Skin epidermis (tissue), 12 donors: Measurements from ENCODE around the gene C16orf90.

ENCODE experiments used
- H3K27ac ChIP-seq, 21 experiments: fragments of 200-600 bp; sonication (generic) in 11 of 21; one replicate each; pipeline ENCODE4 v1.5.0; 2020; ENCODE audit warnings: mild to moderate bottlenecking in 3 of 21, inconsistent platforms in 2 of 21, moderate library complexity in 2 of 21
- H3K4me3 ChIP-seq, 7 experiments: fragments of 200-600 bp; sonication (generic) in 2 of 7; one replicate each; pipeline ENCODE4 v1.5.0; 2020; ENCODE audit warnings: inconsistent platforms in 2 of 7, mild to moderate bottlenecking in 2 of 7, moderate library complexity in 1 of 7

The C16orf90 gene

DNA sequence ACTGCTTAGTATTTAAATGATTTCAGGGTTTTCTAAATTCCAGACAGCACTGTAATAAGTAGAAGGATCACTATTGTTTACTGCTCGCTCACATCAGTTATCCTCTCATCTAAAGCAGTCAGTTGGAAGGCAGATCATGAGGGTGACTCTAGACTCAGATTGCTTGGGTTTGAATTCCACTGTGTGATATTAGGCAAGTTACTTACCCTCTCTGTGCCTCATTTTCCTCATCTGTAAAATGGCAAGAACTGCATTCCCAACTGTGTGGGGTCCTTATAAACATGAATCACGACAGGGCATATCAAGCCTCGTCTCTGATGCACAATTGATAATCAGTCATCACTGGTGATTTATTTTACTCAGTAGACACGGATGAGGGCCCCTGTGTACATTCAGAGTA, 20.6 kb upstream of the C16orf90 start:
- Histone ChIP-seq H3K27ac (no peak overlapping the region), H3K4me3 (no peak overlapping the region)

DNA sequence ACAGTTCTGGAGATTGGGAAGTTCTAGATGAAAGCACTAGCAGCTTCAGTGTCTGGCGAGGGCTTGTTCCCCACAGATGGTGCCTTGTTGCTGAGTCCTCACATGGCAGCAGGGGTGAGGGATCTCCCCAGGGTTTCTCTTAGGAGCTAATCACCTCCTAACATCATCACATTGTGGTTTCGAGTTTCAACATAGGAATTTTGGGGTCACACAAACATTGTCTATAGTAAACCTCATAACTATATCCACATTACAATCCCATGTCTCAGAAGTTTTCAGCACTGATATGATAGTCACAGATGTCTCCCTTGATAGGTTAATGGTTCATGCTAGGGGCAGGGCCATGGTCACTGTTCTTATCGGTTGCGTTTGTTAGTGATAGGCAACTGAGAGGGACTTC, 19.3 kb upstream of the C16orf90 start:
- Histone ChIP-seq H3K27ac (peak overlapping the region in 1 of 21 experiments; percentile 2), H3K4me3 (no peak overlapping the region)

DNA sequence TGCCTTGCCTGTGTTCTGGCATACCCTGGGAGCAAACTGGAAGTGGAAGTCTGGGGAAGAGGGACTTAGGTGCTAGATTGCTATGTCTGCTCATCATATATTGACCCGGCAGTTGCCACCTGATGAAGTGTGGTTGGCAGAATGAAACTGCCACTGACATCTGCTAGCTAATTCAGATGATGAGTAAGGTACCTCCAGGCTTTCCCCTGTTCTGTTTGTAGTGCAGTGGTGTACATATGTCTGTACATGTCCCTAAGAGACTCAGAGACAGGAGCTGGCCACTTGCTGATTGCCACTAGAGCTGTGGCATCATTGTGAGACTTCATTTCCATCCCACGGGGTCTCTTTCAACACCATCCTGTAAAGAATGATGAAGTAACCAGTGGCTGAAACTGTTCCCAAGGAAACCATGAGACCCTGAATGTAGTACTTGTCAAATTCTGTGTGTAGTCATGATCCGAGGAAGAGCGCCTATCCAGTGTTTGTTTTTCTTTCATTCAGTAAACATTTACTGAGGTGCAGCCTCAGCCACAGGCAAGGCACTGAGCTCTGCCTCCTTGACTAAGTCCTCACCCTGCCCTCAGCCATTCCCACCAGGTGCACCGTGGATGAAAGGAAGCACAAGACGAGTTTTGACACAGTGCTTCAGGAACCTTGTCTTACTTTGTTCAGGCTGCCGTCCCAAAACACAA, 18.7 kb upstream of the C16orf90 start:
- peak overlapping the region in 1 of 21 experiments; percentile 2 for H3K27ac ChIP-seq
- no peak overlapping the region for H3K4me3 ChIP-seq

DNA sequence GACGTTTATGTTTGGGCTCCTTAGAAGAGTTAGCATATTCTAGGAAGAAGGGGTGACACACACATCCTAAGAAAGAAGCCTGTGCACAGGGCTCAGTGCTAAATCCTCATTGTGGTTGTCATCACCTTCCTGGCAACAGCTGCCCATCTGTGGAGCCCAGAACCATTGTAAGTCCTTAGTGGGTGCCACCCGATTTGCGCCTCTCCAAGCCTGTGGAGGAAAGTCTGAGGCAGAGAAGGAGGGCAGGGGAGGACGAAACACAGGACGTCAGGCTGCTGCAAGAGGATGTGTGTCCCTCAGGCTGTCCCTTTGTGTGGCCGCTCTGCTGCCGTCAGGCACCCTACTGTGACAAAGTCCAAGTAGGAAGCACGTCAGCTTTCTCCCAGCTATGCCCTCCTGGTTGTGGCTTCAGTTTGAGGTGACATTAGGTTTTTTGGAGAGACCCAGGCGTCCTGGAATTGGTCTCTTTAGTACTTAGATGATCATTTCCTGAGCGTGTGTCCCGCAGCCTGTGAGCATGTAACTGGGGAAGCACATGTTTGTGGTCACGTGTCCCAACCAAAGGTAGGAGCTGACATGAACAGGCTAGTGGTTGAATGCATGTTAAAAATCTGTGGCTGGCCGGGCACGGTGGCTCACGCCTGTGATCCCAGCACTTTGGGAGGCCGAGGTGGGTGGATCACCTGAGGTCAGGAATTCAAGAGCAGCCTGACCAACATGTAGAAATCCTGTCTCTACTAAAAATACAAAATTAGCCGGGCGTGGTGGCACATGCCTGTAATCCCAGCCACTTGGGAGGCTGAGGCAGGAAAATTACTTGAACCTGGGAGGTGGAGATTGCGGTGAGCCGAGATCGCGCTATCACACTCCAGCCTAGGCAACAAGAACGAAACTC, 16.2 kb upstream of the C16orf90 start:
- Histone ChIP-seq H3K27ac (no peak overlapping the region), H3K4me3 (no peak overlapping the region)

DNA sequence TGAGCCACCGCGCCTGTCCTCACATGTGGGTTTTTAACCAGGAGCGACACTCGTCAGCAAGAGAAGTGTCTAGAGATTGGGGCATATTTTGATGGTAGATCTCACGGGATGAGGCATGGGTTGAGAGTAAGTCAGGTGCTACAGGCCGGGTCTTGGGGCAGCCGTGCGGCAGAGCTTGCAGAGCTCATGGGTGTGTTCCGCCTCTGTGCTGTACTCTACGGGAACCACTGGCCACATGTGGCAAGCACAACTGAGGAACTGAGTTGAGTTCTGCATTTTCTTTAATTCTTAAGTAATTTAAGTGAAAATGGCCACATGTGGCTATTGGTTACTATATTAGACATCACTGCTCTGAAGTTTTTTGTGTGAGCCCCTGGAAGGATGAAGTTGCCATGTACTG, 15.1 kb upstream of the C16orf90 start:
- Histone ChIP-seq H3K27ac (peak overlapping the region in 1 of 21 experiments; percentile 49), H3K4me3 (no peak overlapping the region)

DNA sequence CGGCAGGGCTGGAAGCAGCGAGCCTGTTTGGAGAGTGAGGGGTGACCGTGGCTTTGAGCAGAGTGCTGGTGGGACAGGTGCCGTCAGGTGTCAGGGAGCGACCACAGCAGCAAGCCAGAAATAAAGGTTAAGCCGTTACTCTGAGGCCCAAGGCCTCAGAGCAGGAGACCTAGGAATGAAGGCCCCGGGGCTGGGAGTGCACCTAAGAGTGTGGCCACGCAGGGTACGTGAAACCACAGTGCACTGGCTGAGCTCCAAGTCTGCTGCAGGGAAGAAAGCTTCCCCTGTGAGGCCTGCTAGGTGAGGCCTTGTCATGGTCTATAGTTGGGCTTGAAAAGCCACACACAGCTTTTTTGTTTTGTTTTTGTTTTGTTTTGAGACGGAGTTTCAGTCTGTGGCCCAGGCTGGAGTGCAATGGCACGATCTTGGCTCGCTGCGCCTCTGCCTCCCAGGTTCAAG, 14.2 kb upstream of the C16orf90 start:
- no peak overlapping the region for H3K4me3 ChIP-seq
- H3K27ac ChIP-seq: peak overlapping the region in 4 of 21 experiments; percentile 47 to 68 (median 56)

DNA sequence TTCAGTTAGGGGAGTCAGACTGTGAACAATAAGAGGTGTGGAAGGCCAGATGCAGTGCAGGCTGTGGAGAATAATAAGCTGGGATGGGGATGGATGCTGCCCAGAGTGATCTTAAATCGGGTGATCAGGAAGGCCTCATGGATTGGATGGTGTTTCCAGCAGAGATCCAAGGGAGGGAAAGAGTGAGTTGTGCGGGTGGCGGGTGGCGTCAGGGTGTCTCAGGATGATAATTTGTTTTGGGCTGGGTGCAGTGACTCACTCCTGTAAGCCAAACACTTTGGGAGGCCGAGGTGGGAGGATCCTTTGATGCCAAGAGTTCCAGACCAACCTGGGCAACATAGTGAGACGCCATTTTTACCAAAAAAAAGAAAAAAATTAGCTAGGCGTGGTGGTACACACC, 13.4 kb upstream of the C16orf90 start:
- H3K27ac ChIP-seq: peak overlapping the region in 4 of 21 experiments; percentile 47 to 68 (median 56)
- H3K4me3 ChIP-seq: no peak overlapping the region

DNA sequence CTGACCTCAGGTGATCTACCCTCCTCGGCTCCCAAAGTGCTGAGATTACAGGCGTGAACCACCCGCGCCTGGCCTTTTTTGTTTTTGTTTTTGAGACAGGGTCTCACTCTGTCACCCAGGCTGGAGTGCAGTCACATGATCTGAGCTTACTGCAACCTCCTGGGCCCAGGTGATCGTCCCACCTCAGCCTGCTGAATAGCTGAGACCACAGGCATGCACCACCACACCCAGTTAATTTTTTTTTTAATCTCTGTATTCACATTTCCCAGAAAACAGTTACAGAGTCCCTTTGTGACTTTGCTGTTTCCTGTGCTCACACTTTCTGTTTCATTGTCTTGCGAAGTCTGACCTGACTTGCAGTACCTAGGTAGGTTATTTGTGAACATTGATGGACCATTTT, 8.2 kb upstream of the C16orf90 start:
- Histone ChIP-seq H3K27ac (peak overlapping the region in 7 of 21 experiments; percentile 1 to 79 (median 61)), H3K4me3 (no peak overlapping the region)

DNA sequence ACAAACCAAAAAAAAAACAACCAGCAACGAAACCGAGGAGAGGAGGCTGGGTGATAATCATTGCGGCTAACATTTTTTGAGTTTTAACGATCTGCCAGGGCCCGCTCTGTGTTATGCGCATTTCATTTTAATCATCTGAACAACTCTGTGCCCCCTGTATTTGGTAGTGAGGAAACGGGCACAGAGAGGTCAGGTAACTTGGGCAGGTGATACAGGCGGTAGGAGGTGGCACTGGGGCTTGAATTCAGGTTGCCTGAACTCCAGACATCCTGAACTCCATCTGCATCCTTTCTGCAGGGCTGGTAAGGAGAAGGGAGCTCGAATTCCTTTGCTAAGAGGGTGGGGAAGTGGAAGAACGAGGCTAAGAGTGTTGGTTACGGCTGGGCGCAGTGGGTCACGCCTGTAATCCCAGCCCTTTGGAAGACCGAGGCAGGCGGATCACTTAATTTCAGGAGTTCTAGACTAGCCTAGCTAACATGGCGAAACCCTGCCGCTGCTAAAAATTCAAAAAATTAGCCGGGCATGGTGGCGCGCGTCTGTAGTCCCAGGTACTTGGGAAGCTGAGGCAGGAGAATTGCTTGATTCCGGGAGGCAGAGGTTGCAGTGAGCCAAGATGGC, 6.6 kb upstream of the C16orf90 start:
- Histone ChIP-seq H3K27ac (peak overlapping the region in 7 of 21 experiments; percentile 64 to 84 (median 79)), H3K4me3 (peak overlapping the region; percentile 51 to 91 (median 60))

DNA sequence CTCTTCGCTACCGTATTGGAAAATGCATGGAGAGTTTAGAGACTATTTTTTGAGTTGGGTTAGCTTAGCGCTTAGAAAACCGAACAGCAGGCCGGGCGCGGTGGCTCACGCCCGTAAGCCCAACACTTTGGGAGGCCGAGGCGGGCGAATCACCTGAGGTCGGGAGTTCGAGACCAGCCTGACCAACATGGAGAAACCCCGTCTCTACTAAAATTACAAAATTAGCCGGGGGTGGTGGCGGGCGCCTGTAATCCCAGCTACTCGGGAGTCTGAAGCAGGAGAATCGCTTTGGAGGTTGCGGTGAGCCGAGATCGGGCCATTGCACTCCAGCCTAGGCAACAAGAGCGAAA, 6.1 kb upstream of the C16orf90 start:
- peak overlapping the region in 18 of 21 experiments; percentile 34 to 84 (median 70) for H3K27ac ChIP-seq
- peak overlapping the region; percentile 51 to 91 (median 60) for H3K4me3 ChIP-seq

DNA sequence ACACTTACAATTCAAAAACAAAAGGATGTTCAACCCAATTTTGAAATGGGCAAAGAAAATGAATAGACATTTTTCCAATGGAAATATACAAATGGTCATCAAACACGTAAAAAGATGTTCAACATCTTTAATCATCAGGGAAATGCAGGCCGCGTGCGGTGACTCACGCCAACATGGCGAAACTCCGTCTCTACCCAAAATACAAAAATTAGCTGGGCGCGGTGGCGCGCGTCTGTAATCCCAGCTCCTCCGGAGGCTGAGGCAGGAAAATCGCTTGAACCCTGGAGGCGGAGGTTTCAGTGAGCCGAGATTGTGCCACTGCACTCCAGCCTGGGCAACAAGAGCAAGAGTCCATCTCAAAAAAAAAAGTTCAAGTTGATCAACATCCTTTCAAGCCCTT, 3.7 kb upstream of the C16orf90 start:
- no peak overlapping the region for H3K4me3 ChIP-seq
- no peak overlapping the region for H3K27ac ChIP-seq

DNA sequence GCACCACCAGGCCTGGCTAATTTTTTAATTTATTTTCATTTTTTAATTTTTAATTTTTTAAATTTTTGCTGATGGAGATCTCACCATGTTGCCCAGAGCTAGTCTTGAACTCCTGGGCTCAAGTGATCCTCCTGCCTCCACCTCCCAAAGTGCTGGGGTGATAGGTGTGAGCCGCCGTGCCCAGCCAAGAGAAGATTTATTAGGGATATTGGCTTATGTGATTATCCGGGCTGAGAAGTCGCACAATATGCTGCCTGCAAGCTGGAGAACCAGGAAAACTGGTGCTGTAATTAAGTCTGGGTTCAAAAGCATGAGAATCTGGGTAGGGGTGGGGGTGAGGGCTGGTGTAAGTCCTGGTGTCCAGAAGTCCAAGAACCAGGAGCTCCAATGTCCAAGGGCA, 2.5 kb upstream of the C16orf90 start:
- Histone ChIP-seq H3K4me3 (no peak overlapping the region), H3K27ac (no peak overlapping the region)

DNA sequence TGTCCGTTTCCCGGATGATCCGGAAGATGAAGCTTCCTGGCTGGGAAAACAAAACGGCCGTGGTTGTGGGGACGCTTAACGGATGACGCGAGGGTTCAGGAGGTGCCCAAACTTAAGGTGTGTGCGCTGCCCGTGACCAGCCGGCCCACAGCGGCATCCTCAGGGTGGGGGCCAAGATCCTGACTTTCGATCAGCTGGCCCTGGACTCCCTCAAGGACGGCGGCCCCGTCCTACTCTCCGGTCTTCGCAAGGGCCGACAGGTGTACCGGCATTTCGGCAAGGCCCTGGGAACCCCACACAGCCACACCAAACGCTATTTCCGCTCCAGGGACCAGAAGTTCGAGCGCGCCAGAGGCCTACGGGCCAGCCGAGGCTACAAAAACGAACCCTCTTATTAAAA, 1.1 kb upstream of the C16orf90 start:
- no peak overlapping the region for H3K27ac ChIP-seq
- no peak overlapping the region for H3K4me3 ChIP-seq

DNA sequence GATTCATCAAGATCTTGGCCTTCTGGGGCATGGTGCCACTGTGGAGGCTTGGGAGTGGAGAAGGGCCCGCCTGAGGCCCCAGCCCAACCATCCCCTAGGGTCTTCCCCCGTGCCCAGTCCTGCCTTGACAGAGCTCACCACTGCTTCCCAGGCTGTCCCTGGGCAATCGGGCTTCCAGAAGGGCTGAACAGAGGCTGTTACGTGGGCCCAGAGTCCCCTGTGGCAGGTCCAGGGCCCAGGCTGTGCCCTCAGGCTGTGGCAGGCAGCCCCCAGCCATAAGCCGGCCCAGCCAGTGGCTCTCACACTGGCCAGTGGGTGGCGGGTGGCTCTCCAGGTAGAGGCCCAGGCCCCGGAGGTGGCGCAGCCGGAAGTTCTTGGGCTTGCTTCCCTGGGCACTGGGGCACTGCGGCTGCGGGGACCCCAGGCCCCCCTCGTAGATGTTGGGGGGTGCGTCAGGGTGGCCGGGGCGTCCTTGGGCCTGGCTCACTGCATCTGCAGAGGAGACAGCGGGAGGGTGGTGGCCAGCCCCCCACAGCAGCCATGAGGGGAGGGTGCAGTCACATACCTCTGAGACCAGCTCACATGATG, 809 bp downstream of the C16orf90 start:
- H3K27ac ChIP-seq: no peak overlapping the region
- H3K4me3 ChIP-seq: no peak overlapping the region

DNA sequence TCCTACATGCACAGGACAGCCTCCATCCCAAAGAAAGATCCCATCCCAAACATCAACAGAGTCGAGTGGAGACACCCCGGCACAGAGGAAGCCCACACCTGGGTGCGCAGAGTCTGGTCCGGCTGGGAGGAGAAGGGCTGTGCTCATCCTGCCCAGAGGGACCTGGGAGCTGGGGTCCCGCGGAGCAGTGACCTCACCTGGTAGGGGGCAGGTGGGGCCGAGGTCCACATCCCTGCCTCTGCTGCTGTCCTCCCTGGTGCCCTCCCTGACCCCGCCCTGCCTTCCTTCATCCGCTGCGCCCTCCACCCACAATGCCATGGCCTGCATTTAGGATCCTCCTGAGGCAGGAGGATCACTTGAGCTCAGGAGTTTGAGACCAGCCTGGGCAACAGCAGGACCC, 2.9 kb downstream of the C16orf90 start:
- Histone ChIP-seq H3K4me3 (no peak overlapping the region), H3K27ac (no peak overlapping the region)

DNA sequence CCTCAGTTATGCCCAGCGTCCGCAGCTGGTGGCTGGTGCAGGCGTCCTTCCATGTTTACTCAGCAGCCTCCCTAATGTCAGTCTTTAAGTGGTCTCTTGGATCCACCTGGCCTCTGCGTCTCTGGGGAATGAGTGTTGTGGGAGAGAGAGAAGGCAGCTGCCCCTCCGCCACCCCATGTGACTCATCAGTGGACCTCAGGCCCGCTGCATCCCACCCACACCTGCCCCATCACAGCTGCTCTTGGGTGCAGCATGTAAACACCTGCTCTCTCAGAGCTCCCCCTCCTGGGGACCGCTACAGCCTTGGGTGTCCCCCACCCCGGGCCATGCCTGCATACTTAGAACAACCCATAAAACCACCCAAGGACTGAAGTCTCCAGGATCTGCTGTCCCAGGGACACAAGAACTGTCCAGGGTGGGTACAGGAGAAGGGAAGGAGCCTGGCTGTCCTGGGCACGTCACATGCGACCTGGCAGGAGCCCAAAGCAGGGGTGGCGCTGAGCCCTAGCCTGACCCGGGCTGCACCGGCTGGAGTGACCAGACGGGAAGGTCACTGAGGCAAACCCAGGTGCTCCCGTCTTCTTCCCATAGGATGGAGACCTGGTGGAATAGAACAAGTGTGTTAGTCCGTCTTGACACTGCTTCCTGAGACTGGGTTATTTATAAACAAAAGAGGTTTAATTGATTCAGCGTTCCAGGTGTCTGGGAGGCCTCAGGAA, 4.2 kb downstream of the C16orf90 start:
- H3K27ac ChIP-seq: no peak overlapping the region
- no peak overlapping the region for H3K4me3 ChIP-seq

DNA sequence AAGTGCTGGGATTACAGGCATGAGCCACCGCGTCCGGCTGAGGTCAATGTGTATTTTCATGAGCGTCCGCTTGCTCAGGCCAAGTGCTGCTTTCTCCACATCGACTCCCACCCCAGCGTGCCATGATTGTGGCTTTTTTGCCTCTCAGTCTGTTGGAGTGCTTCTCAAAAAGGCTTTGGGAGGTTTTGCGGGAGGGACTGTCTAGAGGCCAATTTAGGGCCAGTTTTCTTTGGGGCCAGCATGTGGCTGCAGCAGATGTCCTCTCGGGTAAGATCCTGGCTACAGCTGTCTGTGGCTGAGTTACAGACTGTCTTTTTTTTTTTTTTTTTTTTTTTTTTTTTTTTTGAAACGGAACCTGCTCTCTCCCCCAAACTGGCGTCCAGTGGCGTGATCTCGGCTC, 6.5 kb downstream of the C16orf90 start:
- Histone ChIP-seq H3K27ac (no peak overlapping the region), H3K4me3 (no peak overlapping the region)

DNA sequence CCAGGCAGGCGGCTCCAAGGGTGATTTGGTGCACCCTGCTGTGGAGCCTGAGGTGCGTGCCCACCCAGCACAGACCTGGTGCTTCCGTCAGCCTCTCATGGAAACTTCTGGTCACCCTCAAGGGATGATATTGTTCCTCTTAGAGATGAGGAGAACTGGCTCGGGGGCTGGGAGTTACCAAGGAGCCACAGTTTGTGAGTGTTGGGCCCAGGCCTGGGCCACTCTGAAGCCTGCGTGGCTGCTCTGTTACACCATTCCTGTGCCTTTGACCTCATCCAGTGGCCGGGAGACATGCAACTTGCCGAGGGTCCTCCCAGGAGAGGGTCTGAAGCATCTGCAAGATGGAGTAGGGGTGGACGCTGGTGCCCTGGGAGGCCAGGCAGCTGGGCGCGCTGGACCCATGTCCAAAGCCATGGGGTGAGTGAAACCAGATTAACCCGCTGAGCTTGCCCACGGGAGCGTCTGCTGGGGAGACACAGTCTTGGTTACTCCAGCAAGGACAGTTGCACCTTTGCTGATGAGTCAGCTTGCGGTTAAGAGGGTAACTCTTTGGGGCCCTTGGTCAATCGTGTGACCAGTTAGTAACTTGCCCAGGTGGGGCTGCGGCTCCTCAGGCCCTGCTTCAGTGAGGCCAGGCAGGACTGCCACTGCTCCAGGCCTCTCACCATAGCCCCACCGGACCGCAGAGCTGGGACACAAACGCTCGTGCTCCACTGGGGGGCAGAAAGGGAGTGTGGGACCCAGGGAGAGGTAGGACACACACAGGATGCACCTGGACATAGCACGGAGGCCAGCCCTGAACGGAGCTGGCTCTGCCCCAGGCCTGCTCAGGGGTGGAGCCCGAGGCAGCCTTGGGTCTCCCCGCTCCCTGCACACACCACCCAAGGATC, 7.5 kb downstream of the C16orf90 start:
- no peak overlapping the region for H3K27ac ChIP-seq
- no peak overlapping the region for H3K4me3 ChIP-seq
